ENCODE data around the gene GEMIN2.

The GEMIN2 gene

GRCh38 chr14:39154594-39155189, 40.6 kb downstream of the GEMIN2 start:
- no peaks in the 10 kb centered on the region for H3K9me3 ChIP-seq (ENCODE audit: low read length)
- H2AFZ ChIP-seq (ENCODE audit: low read length) = no peak overlapping the region
- no peak for TF ChIP-seq EZH2 (IDR thresholded peaks at IDR 0.05; ENCODE audit: borderline replicate concordance, low read length)
- no peak for TF ChIP-seq CTCF (IDR thresholded peaks at IDR 0.05; ENCODE audit: low read length)
- H3K27ac ChIP-seq (ENCODE audit: low read depth, low read length, poor library complexity, severe bottlenecking) = no peak overlapping the region
- H3K9ac ChIP-seq (ENCODE audit: low read length) = no peak overlapping the region
- no peaks in the 10 kb centered on the region for H3K27me3 ChIP-seq (ENCODE audit: insufficient read depth, low read length)
- H3K79me2 ChIP-seq (ENCODE audit: insufficient read depth, low read length) = no peaks in the 10 kb centered on the region
- no peaks in the 10 kb centered on the region for H3F3A ChIP-seq (ENCODE audit: insufficient read depth, low read length)
- no peaks in the 10 kb centered on the region for H3K9me2 ChIP-seq (ENCODE audit: low read depth, low read length)
- no peaks in the 10 kb centered on the region for H3K4me1 ChIP-seq (ENCODE audit: insufficient read depth, low read length, severe bottlenecking)
- no peak overlapping the region for H3K4me2 ChIP-seq (ENCODE audit: low read length)
- no peaks in the 10 kb centered on the region for H4K20me1 ChIP-seq (ENCODE audit: insufficient read depth, low read length)
- H3K36me3 ChIP-seq (ENCODE audit: insufficient read depth, low read length) = peaks cover 61% of the 10 kb centered on the region
- H3K4me3 ChIP-seq (ENCODE audit: low read depth, low read length, poor library complexity, severe bottlenecking) = no peak overlapping the region

GRCh38 chr14:39157491-39157890, 43.4 kb downstream of the GEMIN2 start:
- Histone ChIP-seq H3K9me3 (ENCODE audit: low read length) (no peaks in the 10 kb centered on the region), H3F3A (ENCODE audit: insufficient read depth, low read length) (no peaks in the 10 kb centered on the region), H3K9me2 (ENCODE audit: low read depth, low read length) (no peaks in the 10 kb centered on the region), H3K4me2 (ENCODE audit: low read length) (no peak overlapping the region), H4K20me1 (ENCODE audit: insufficient read depth, low read length) (no peaks in the 10 kb centered on the region), H3K27me3 (ENCODE audit: insufficient read depth, low read length) (no peaks in the 10 kb centered on the region), H3K27ac (ENCODE audit: low read depth, low read length, poor library complexity, severe bottlenecking) (no peak overlapping the region), H3K36me3 (ENCODE audit: insufficient read depth, low read length) (peaks cover 66% of the 10 kb centered on the region), H2AFZ (ENCODE audit: low read length) (no peak overlapping the region), H3K4me1 (ENCODE audit: insufficient read depth, low read length, severe bottlenecking) (no peaks in the 10 kb centered on the region), H3K79me2 (ENCODE audit: insufficient read depth, low read length) (no peaks in the 10 kb centered on the region; the same call in 1 of the 2 replicates), H3K9ac (ENCODE audit: low read length) (no peak overlapping the region), H3K4me3 (ENCODE audit: low read depth, low read length, poor library complexity, severe bottlenecking) (no peak overlapping the region)
- TF ChIP-seq CTCF (IDR thresholded peaks at IDR 0.05; ENCODE audit: low read length) (no peak), EZH2 (IDR thresholded peaks at IDR 0.05; ENCODE audit: borderline replicate concordance, low read length) (no peak)

- no peaks in the 10 kb centered on the region for H3K4me1 ChIP-seq (ENCODE audit: insufficient read depth, low read length, severe bottlenecking)
- H3K9me3 ChIP-seq (ENCODE audit: low read length) = no peaks in the 10 kb centered on the region
- H3K4me2 ChIP-seq (ENCODE audit: low read length) = no peak overlapping the region
- peaks cover 63% of the 10 kb centered on the region for H3K36me3 ChIP-seq (ENCODE audit: insufficient read depth, low read length)
- H3F3A ChIP-seq (ENCODE audit: insufficient read depth, low read length) = no peaks in the 10 kb centered on the region
- no peak overlapping the region for H3K4me3 ChIP-seq (ENCODE audit: low read depth, low read length, poor library complexity, severe bottlenecking)
- TF ChIP-seq CTCF (IDR thresholded peaks at IDR 0.05; ENCODE audit: low read length) (no peak), EZH2 (IDR thresholded peaks at IDR 0.05; ENCODE audit: borderline replicate concordance, low read length) (no peak)
- H3K27me3 ChIP-seq (ENCODE audit: insufficient read depth, low read length) = no peaks in the 10 kb centered on the region
- no peak overlapping the region for H3K27ac ChIP-seq (ENCODE audit: low read depth, low read length, poor library complexity, severe bottlenecking)
- H4K20me1 ChIP-seq (ENCODE audit: insufficient read depth, low read length) = no peaks in the 10 kb centered on the region
- H3K9ac ChIP-seq (ENCODE audit: low read length) = no peak overlapping the region
- no peaks in the 10 kb centered on the region; the same call in 1 of the 2 replicates for H3K79me2 ChIP-seq (ENCODE audit: insufficient read depth, low read length)
- no peaks in the 10 kb centered on the region for H3K9me2 ChIP-seq (ENCODE audit: low read depth, low read length)
- no peak overlapping the region for H2AFZ ChIP-seq (ENCODE audit: low read length)
These were observed 44.2 kb downstream of the GEMIN2 start for GRCh38 chr14:39158222-39158858.

Measured in OCI-LY1 (cell line).